ENCODE measurements around the gene WFDC1.

Gene WFDC1

DNA sequence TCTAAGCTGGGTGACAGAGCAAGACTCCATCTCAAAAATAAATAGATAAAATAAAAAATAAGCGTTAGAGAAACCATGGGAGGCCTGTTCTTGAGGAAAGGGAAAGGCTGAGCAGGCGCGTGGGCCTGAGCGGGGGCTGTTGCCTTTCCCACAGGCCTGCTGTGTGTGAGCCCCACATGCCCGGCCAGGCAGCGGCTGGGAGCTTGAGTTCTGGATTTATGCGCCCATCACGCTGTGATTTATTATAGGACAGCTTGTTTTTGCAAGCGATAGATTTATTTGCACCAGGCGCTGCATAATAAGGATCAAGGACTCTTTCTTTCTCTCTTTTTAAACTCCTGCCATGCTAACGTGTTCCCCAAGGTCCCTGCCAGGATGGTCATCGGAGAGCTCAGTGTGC, 14.8 kb upstream of the WFDC1 start:
- Mint-ChIP-seq H3K27ac (no peak overlapping the region), H3K4me1 (ENCODE audit: low read depth) (no peaks in the 10 kb centered on the region), H3K36me3 (ENCODE audit: low read depth) (no peaks in the 10 kb centered on the region), H3K4me3 (no peak overlapping the region), H3K27me3 (ENCODE audit: low read depth) (no peaks in the 10 kb centered on the region), H3K9me3 (no peaks in the 10 kb centered on the region)
- DNase-seq (ENCODE audit: low spot score): no peak

DNA sequence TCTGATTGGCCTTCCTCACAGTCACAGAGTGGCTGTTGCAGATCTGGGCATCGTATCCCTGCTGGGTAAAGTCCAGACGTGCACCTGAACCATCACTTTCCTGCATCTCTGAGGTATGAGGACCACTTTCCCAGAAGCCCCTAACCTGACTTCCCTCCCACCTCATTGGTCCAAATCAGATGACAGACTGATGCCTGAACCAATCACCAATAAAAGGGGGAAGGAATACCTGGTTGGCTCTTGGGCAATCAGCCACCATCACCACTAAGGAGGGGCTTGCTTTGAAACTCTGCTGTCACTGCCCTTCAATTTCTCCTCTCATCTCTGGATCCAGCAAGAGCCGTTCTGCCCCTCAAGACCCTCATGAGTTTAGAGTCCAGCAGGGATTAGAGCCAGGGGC, 13.6 kb upstream of the WFDC1 start:
- H3K36me3 Mint-ChIP-seq (ENCODE audit: low read depth): no peaks in the 10 kb centered on the region
- no peak for DNase-seq (ENCODE audit: low spot score)
- no peaks in the 10 kb centered on the region for H3K9me3 Mint-ChIP-seq
- H3K27ac Mint-ChIP-seq: no peak overlapping the region
- no peaks in the 10 kb centered on the region for H3K27me3 Mint-ChIP-seq (ENCODE audit: low read depth)
- H3K4me1 Mint-ChIP-seq (ENCODE audit: low read depth): no peaks in the 10 kb centered on the region
- H3K4me3 Mint-ChIP-seq: no peak overlapping the region

DNA sequence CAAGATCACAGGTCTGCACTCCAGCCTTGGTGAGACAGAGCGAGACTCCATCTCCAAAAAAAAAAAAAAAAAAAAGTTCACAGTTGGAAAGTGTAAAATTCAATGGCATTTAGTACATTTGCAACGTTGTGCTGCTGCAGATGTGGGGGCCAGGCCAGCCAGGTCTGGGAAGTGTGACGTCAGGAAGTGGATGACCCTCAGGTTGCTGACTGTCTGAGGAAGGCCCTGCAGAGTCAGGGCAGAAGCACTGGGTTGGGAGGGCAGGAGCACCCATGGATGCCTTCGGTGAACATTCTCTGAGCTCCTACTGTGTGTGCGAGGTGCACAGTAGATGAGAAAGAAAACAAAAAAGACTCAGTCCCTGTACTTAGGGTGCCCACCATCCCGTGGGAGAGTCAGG, 12.1 kb upstream of the WFDC1 start:
- H3K36me3 Mint-ChIP-seq (ENCODE audit: low read depth): no peaks in the 10 kb centered on the region
- H3K4me3 Mint-ChIP-seq: no peak overlapping the region
- H3K9me3 Mint-ChIP-seq: no peaks in the 10 kb centered on the region
- H3K4me1 Mint-ChIP-seq (ENCODE audit: low read depth): no peaks in the 10 kb centered on the region
- DNase-seq (ENCODE audit: low spot score): no peak
- H3K27ac Mint-ChIP-seq: no peak overlapping the region
- H3K27me3 Mint-ChIP-seq (ENCODE audit: low read depth): peaks cover under 1% of the 10 kb centered on the region

DNA sequence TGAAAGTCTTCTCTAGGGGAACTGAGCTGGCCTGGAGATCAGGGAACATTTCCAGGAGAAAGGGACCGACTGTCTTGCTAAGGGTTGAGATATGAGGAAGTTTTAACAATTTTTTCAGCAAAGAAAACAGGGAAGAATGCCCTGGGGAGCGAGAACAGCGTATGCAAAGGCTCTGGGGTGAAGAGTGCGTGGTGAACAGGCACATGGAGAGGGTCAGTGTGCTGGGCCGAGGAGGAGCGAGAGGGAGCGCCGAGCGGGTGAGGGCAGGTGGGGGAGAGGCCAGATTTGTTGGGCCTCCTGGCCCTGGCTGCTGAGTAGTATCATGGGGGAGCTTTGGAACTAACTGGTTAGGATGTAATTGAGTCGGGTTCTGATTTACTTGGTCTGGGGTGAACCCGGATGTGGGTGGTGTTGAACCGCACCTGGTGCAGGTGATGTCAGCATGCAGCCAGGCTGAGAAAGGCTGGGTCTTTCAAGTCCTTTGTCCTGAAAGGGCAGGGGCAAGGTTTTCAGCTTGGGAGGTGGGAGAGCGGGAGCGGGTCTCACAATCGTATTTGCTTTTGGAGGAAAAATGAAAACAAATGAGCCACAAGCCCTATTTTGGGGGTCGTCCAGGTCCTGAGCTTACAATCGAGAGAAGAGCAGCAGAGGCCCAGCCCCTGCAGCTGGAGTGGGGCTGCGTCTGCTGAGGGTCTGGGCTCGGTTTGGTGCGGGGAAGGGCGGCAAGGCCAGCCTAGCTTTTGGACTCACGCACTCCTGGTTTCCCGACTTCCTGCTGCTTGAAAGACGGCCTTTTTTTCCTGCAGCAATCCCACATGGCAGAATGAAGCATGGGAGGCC, 11.1 kb upstream of the WFDC1 start:
- Mint-ChIP-seq H3K4me1 (ENCODE audit: low read depth) (no peaks in the 10 kb centered on the region), H3K36me3 (ENCODE audit: low read depth) (no peaks in the 10 kb centered on the region)
- no peak for DNase-seq (ENCODE audit: low spot score)

DNA sequence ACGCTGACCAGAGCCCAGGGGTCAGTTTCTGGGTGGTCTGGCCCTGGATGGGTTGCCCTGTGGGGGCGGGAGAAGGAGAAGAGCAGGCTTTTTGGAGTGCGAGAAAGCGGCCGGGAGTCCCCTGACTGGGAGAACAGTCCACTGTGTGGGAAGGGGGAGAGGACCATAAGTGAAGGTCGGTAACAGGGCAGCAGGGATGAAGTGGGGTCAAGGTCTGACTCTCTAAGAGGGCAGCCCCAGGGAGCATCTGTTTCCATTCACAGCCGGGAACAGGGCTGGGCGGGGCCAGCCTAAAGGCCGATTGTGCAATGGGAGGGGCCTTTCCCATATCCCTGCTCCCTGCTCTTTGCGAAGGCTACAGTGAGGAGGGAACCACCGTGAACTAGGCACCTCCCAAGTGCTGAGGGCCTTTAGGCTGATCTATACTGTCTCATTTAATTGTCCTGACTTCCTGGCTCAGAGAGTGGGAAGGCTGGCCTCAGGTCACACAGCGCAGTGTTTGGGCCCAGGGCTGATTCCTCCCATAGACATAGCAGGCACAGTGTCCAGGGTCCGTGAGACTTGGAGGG, 10.4 kb upstream of the WFDC1 start:
- no peaks in the 10 kb centered on the region for H3K9me3 Mint-ChIP-seq
- no peak overlapping the region for H3K4me3 Mint-ChIP-seq
- no peak overlapping the region for H3K27ac Mint-ChIP-seq
- DNase-seq (ENCODE audit: low spot score): no peak
- peaks cover 11% of the 10 kb centered on the region for H3K27me3 Mint-ChIP-seq (ENCODE audit: low read depth)
- H3K4me1 Mint-ChIP-seq (ENCODE audit: low read depth): no peaks in the 10 kb centered on the region
- H3K36me3 Mint-ChIP-seq (ENCODE audit: low read depth): no peaks in the 10 kb centered on the region

More for the DNA sequence above, 11.1 kb upstream of the WFDC1 start:
- Mint-ChIP-seq H3K9me3 (no peaks in the 10 kb centered on the region), H3K4me3 (no peak overlapping the region), H3K27me3 (ENCODE audit: low read depth) (peaks cover 10% of the 10 kb centered on the region), H3K27ac (no peak overlapping the region)

DNA sequence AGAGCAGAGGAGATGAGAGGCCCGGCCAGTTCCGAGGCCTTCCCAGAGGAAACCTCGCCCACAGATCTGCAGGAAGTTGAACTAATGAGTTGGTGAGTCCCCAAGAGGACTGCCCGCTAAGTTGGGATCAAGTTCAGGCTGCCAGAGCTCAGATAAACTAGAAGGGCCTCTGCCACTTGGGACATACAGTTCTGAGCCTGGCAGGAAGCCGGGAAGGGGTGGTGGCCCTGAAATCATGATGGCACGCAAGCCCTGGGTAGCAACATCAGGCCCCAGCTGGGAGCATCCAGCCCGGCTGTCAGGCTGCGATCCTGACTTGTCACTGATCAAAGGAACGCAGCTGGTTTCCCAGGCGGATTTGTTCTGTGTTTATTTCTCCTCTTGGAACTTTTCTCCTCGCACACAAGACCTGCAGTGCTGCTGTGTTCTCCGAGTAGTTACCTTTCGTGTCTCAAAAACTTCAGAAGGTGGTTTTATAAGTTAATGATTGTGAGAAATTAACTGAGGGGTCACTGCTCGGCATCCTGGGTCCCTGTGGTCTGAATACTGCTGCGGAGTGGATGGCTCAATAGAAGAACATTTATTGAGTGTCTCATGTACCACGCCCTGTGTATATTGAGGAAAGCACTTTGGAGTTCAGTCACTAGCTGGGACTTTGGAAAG, 8.0 kb upstream of the WFDC1 start:
- DNase-seq (ENCODE audit: low spot score): no peak
- H3K9me3 Mint-ChIP-seq: no peaks in the 10 kb centered on the region
- no peak overlapping the region for H3K27ac Mint-ChIP-seq
- H3K36me3 Mint-ChIP-seq (ENCODE audit: low read depth): no peaks in the 10 kb centered on the region
- H3K4me3 Mint-ChIP-seq: no peak overlapping the region
- peaks cover 15% of the 10 kb centered on the region for H3K27me3 Mint-ChIP-seq (ENCODE audit: low read depth)
- no peaks in the 10 kb centered on the region for H3K4me1 Mint-ChIP-seq (ENCODE audit: low read depth)

DNA sequence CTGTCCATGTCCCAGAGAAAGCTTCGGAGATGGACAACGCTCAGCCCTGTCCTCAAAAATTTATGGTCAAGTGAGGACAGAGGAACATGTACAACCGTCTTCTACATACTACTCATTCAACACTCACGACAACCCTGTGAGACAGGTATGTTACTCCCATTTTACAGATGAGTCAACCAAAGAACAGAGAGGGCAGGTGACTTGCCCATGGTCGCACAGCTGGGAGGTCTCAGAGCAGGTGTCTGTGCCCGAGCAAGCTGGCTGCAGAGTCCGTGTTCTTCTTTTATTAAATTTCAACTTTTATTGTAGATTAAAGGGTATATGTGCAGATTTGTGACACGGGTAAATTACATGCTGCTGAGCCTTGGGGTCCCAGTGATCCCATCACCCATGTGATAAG, 5.8 kb upstream of the WFDC1 start:
- H3K27me3 Mint-ChIP-seq (ENCODE audit: low read depth): peaks cover 24% of the 10 kb centered on the region
- no peak for DNase-seq (ENCODE audit: low spot score)
- H3K4me3 Mint-ChIP-seq: no peak overlapping the region
- no peaks in the 10 kb centered on the region for H3K4me1 Mint-ChIP-seq (ENCODE audit: low read depth)
- H3K36me3 Mint-ChIP-seq (ENCODE audit: low read depth): no peaks in the 10 kb centered on the region
- H3K27ac Mint-ChIP-seq: no peak overlapping the region
- no peaks in the 10 kb centered on the region for H3K9me3 Mint-ChIP-seq

DNA sequence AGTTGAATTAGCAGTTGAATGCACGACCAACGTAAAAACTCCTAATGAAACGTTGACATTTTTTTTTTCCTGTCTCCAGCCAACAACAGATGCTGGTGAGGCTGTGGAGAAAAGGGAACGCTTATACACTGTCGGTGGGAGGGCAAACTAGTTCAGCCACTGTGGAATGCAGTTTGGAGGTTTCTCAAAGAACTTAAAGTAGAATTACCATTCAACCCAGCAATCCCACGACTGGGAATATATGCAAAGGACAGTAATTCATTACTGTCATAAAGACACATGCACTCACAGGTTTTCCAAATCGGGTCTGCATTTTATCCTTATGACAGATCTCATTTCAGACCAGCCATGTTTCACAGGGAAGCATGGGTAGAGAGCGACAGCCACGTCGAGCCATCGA, 3.5 kb upstream of the WFDC1 start:
- Mint-ChIP-seq H3K4me3 (no peak overlapping the region), H3K36me3 (ENCODE audit: low read depth) (no peaks in the 10 kb centered on the region), H3K27ac (no peak overlapping the region), H3K27me3 (ENCODE audit: low read depth) (peaks cover 48% of the 10 kb centered on the region), H3K4me1 (ENCODE audit: low read depth) (no peaks in the 10 kb centered on the region), H3K9me3 (no peaks in the 10 kb centered on the region)
- DNase-seq (ENCODE audit: low spot score): no peak

DNA sequence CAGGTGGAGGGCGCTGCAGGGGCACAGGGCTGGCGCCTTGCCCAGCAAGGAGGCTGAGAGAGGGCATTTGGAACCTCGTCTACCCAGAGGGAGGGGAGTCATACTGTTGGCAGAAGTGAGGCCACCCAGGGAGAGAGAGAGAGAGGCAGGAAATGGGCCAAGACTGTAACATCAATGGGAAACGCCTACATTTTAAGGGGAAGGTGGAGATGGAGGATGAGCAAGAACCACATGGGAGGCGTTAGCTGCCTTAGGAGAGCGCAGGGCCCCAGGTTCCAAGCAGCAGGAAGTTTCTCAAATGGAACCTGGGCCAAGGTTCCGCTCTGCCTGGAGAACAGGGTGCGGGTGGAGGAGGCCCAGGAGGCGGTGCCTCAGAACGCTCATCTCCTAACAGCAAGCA, 2.7 kb upstream of the WFDC1 start:
- no peaks in the 10 kb centered on the region for H3K9me3 Mint-ChIP-seq
- H3K27me3 Mint-ChIP-seq (ENCODE audit: low read depth): peaks cover 54% of the 10 kb centered on the region
- DNase-seq (ENCODE audit: low spot score): no peak
- no peaks in the 10 kb centered on the region for H3K4me1 Mint-ChIP-seq (ENCODE audit: low read depth)
- H3K27ac Mint-ChIP-seq: no peak overlapping the region
- no peaks in the 10 kb centered on the region for H3K36me3 Mint-ChIP-seq (ENCODE audit: low read depth)
- no peak overlapping the region for H3K4me3 Mint-ChIP-seq

DNA sequence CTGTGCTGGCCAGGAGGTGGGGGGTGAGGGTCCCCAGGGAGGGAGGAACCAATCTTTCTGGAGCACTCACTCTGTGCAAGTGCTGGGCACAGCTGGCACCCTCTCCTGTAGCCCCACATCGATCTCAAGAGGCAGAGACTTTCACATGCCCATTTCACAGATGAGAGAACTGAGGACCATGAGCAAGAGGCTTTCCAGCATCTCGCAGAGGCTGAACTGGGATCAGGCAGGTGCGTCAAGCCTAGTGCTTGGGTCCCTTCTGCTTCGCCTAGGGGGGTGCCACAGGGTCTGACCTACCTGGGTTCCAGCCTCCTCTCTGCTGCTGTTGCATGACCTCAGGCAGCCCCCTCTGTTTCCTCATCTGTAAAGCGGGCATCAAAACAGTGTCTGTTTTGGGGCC, 1.3 kb upstream of the WFDC1 start:
- H3K27ac Mint-ChIP-seq: no peak overlapping the region
- H3K27me3 Mint-ChIP-seq (ENCODE audit: low read depth): peaks cover 46% of the 10 kb centered on the region
- H3K36me3 Mint-ChIP-seq (ENCODE audit: low read depth): no peaks in the 10 kb centered on the region
- H3K4me1 Mint-ChIP-seq (ENCODE audit: low read depth): no peaks in the 10 kb centered on the region
- H3K9me3 Mint-ChIP-seq: no peaks in the 10 kb centered on the region
- no peak overlapping the region for H3K4me3 Mint-ChIP-seq
- DNase-seq (ENCODE audit: low spot score): no peak

DNA sequence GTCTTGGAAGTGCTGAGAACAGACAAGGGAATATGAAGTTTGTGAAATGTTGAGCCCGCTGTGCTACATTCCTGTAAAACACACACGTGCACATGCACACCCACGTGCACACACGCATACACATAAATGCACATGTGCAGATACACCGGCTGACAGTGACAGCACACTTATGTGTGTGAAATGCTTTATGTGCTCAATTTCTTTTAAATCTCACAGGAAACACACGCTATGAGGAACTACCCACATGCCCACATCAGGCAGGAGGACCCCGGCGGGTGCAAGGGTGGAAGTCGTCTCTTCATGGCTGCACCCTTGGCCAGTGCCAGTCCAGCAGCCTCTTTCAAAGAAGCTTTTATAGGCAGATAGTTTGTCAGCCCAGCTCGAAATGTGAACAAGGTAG, 561 bp upstream of the WFDC1 start:
- DNase-seq (ENCODE audit: low spot score): no peak
- Mint-ChIP-seq H3K4me3 (no peak overlapping the region), H3K4me1 (ENCODE audit: low read depth) (no peaks in the 10 kb centered on the region), H3K36me3 (ENCODE audit: low read depth) (no peaks in the 10 kb centered on the region), H3K27me3 (ENCODE audit: low read depth) (peaks cover 46% of the 10 kb centered on the region), H3K27ac (no peak overlapping the region), H3K9me3 (no peaks in the 10 kb centered on the region)

DNA sequence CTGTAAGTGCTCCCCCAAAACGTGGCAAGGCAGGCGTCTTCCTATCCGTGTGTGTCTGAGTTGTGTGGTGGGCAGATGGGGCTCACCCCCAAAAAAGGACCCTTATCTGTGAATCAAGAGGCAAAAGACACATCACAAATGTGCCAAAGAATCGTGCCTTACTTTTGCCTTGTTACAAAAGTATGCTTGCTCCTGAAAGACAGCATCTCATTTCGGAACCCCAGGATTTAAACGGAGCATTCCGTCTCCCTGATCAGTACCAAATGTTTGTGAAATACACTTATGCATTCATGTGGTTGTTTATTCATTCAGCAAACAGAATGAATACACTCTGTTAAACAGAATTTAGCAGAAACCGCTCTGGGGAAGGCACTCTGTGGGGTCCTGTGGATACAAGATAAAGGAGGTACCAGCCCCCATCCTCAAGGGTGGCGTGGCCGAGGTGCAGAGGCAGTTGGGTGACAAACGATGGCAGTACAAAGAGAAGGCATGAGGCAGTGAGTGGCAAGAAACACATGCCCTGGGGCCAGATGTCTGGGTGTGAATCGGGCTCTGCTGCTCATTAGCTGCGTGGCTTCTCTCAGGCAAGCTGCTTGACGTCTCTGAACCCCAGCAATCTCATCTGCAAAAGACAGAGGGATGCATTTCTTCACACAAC, 654 bp downstream of the WFDC1 start:
- DNase-seq (ENCODE audit: low spot score): no peak
- H3K27ac Mint-ChIP-seq: no peak overlapping the region
- H3K4me1 Mint-ChIP-seq (ENCODE audit: low read depth): no peaks in the 10 kb centered on the region
- H3K36me3 Mint-ChIP-seq (ENCODE audit: low read depth): no peaks in the 10 kb centered on the region
- peaks cover 42% of the 10 kb centered on the region for H3K27me3 Mint-ChIP-seq (ENCODE audit: low read depth)
- no peaks in the 10 kb centered on the region for H3K9me3 Mint-ChIP-seq
- no peak overlapping the region for H3K4me3 Mint-ChIP-seq

DNA sequence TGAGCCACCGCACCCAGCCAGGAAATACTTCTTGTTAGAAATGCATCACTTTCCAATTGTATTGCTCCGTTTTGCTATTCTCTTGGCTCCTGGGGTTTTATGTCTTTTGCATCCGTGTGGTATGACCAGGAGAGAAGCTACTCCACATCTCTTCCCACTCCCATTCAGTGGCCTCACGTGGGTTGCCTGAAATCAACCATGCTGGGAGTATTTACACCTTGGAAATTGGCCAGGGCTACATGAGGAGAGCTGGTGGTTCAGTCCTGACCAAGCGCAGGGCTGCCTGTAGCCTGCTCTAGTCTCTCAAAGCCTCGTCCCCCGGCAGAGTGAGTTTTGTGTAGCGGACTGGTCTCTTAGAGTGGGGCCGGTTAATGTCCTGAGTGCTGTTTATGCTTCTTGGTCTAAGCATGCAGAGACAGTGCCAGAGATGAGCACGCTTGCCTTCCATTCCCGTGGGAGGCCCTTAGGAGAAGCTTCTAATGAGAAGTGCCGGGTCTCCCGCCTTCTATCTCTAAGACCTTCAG, 3.8 kb downstream of the WFDC1 start:
- Mint-ChIP-seq H3K36me3 (ENCODE audit: low read depth) (no peaks in the 10 kb centered on the region), H3K27me3 (ENCODE audit: low read depth) (peaks cover 36% of the 10 kb centered on the region), H3K4me3 (no peak overlapping the region), H3K27ac (no peak overlapping the region), H3K9me3 (no peaks in the 10 kb centered on the region), H3K4me1 (ENCODE audit: low read depth) (no peaks in the 10 kb centered on the region)
- DNase-seq (ENCODE audit: low spot score): no peak
